Pancreas (tissue), 10 donors: ENCODE data around the gene CCDC40. TPM values are rescaled to one million over a fixed set of nuclear protein-coding genes. Genes with fewer than 3 reads are reported as not detected.

ENCODE experiments used
- ATAC-seq, 4 donors: fragments of 200-7000 bp; cut with Tn5 transposase; one replicate each; pipeline versions ENCODE4 v1.8.0 to v1.9.1; 2020; ENCODE audit warnings: mild to moderate bottlenecking in 4 of 4, moderate library complexity in 4 of 4
- DNase-seq, 6 donors: peaks; one replicate each; pipeline ENCODE4 v3.0.0-alpha.2; 2020
- FAIRE-seq: peaks from 2 replicates; lab custom pipeline; 2012; peaks lifted over from hg19 to GRCh38; lab: Jason Lieb, UNC
- H3K27ac ChIP-seq, 4 donors: fragments of 200-600 bp; sonication (generic); 1 replicate in 3 of 4; 2 replicates in 1 of 4; pipeline versions ENCODE4 v1.5.0 to v1.8.0; 2020
- H3K27me3 ChIP-seq, 4 donors: fragments of 200-600 bp; one replicate each; pipeline ENCODE4 v1.8.0; 2021
- H3K36me3 ChIP-seq, 3 donors: fragments of 200-600 bp; sonication (generic) in 1 of 3; one replicate each; pipeline versions ENCODE4 v1.5.0 to v1.8.0; 2020 to 2021
- H3K4me1 ChIP-seq, 3 donors: fragments of 200-600 bp; one replicate each; pipeline ENCODE4 v1.8.0; 2021
- H3K4me3 ChIP-seq, 4 donors: fragments of 200-600 bp; sonication (generic) in 2 of 4; one replicate each; pipeline versions ENCODE4 v1.5.0 to v1.8.0; 2020 to 2021
- H3K9me3 ChIP-seq, 4 donors: fragments of 200-600 bp; one replicate each; pipeline ENCODE4 v1.8.0; 2021
- WGBS, 2 donors: extraction: QIAGEN DNeasy Blood & Tissue Kit; methylation state at CpG; one replicate each; pipeline ENCODE4 v1.1.7; 2013; 5-methylcytosine and 5-hydroxymethylcytosine counted together
- intact Hi-C, 3 donors: fragments of 100-400 bp; cut with DNase I; formaldehyde crosslinking; loops; one replicate each; pipeline versions ENCODE4 v1.11.1 to v1.14.2; 2022
- polyA plus RNA-seq, 2 donors: library from polyadenylated mRNA; stranded (reverse); fragments of 200-250 nt; gene quantifications; one replicate each; pipeline ENCODE4 v1.2.3, GENCODE V29; 2013
- total RNA-seq, 6 donors: library from RNA; stranded (reverse); fragmentation: NEBNext Ultra II Directional in 4 of 6; extraction: Animal tissue kit (Norgen Biotek cat#: 25700) in 4 of 6; gene quantifications; one replicate each; pipeline versions ENCODE4 v1.2.1 to v1.2.4, GENCODE V29; 2021 to 2023
- TF ChIP-seq, protein P1 (sequence below), 4 donors: fragments of 200-600 bp; sonication (generic) in 3 of 4; IDR thresholded peaks; one replicate each; pipeline versions ENCODE4 v1.5.0 to v1.8.0; 2021; ENCODE audit warnings: antibody characterized with exemption in 4 of 4
- donor health status: healthy with polysubstance abuse.
- donor health status: DM: no; HTN: no; CAD: no; lungs with moderate emphysema.
- donor health status: DM: no; HTN: no; CAD: no.
- donor health status: control.
- donor health status: control.
- donor health status: Bipolar disorder and iron deficiency.
- donor health status: DM: yes; HTN: yes; CAD: no.
- donor health status: DM: no; HTN: no; CAD: no.
- donor health status: DM: no; HTN: no; CAD: no.
- donor health status: DM: yes; HTN: yes; CAD: no.

Gene CCDC40
- total and polyA plus RNA-seq, 8 donors, result 1.9 to 12.3 (median 3.4) TPM

DNA sequence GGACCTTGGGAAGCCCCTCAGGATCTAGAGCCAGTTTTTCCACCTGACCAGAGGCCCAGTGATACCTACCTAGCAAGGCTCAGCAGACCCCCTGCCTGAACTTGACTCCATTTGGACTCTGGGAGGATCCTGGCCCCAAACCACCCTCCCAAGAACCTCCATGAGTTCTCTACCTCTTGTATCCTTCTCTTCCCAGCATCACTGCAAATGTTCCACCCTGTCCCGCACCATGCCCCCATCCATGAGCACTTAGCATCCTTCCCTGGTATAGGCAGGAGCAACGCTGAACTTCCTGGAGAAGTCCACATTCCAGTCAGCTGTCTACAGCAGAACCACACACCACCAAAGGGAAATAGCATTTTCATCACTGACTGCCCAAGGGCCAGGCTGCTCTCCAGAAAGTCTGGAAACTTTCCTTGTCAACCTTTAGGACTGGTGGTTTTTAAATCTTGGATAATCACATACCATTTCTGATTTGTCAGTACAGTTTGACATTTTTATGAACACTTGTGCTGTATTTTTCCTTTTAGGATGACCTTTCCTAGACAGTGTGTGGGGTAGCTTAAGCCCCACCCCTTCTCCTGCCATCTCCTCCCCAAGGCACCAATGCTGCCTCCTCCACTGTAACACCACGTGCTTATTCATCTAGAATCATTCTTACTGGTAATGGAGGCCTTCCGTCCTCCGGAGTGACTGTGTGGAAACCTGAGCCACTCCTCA, 96.6 kb downstream of the CCDC40 start:
- intact Hi-C loops, result no loop called here
- WGBS, 2 donors, result 90 to 95% methylated on average over 5 of the region's 5 CpGs
- H3K36me3 ChIP-seq, result peaks cover 4 to 43% (median 39%) of the 10 kb centered on the region in 3 donors
- H3K9me3 ChIP-seq, result no peaks in the 10 kb centered on the region
- ATAC-seq (peak in 1 of 4 donors; percentile 16), FAIRE-seq (no peak), DNase-seq (no peak)
- no peak overlapping the region for H3K27ac ChIP-seq
- no peak overlapping the region for H3K4me3 ChIP-seq
- H3K4me1 ChIP-seq, result peaks cover 7 to 12% (median 11%) of the 10 kb centered on the region in 3 donors
- H3K27me3 ChIP-seq, result no peaks in the 10 kb centered on the region
- TF ChIP-seq, protein P1, sequence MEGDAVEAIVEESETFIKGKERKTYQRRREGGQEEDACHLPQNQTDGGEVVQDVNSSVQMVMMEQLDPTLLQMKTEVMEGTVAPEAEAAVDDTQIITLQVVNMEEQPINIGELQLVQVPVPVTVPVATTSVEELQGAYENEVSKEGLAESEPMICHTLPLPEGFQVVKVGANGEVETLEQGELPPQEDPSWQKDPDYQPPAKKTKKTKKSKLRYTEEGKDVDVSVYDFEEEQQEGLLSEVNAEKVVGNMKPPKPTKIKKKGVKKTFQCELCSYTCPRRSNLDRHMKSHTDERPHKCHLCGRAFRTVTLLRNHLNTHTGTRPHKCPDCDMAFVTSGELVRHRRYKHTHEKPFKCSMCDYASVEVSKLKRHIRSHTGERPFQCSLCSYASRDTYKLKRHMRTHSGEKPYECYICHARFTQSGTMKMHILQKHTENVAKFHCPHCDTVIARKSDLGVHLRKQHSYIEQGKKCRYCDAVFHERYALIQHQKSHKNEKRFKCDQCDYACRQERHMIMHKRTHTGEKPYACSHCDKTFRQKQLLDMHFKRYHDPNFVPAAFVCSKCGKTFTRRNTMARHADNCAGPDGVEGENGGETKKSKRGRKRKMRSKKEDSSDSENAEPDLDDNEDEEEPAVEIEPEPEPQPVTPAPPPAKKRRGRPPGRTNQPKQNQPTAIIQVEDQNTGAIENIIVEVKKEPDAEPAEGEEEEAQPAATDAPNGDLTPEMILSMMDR (IDR thresholded peaks at IDR 0.05), result no peak

DNA sequence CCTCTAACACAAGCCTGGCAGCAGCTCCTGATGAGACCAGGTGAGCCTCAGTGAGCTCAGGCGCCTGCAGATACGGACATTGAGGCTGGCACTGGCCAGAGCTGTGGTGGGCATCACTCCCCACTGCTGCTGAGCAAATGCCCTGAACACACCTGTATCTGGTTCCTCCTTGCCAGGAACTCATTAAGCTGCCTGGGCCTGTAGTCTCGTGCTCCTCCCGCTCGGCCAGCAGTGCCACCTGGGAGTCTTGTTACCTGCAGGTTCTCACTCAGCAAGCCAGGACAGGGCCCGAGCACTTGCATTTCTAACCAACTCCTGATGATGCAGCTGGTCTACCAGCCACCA, 97.2 kb downstream of the CCDC40 start:
- peaks cover 7 to 12% (median 11%) of the 10 kb centered on the region in 3 donors for H3K4me1 ChIP-seq
- H3K9me3 ChIP-seq, result no peaks in the 10 kb centered on the region
- WGBS, 2 donors, result 94 to 97% methylated on average over 6 of the region's 6 CpGs
- H3K27me3 ChIP-seq, result no peaks in the 10 kb centered on the region
- DNase-seq, result no peak
- ATAC-seq, result peak in 1 of 4 donors; percentile 6
- H3K27ac ChIP-seq, result no peak overlapping the region
- intact Hi-C loops, result no loop called here
- no peak overlapping the region for H3K4me3 ChIP-seq
- TF ChIP-seq, protein P1 (IDR thresholded peaks at IDR 0.05), result no peak
- peaks cover 4 to 48% (median 45%) of the 10 kb centered on the region in 3 donors for H3K36me3 ChIP-seq
- FAIRE-seq, result no peak

DNA sequence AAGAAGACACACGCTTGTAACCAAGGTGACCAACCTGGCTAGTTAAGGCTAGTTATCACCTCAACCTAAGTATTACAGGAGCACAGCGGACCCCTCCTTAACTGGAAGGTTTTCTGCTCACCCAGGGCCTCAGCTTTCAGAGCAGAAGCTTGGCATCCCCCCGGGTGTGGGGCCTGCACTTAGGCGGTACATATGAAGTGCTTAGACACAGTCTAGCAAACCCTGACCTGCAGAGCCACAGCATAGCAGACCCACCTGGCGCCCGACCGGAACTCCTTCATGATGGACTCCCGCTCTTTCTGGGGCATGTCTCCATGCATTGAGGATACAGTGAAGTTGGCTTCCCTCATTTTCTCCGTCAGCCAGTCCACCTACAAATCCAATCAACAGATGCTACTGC, 100.7 kb downstream of the CCDC40 start:
- TF ChIP-seq, protein P1 (IDR thresholded peaks at IDR 0.05), result no peak
- Histone ChIP-seq H3K4me3 (no peak overlapping the region), H3K36me3 (peaks cover 4 to 80% (median 68%) of the 10 kb centered on the region in 3 donors), H3K4me1 (no peaks in the 10 kb centered on the region), H3K27me3 (no peaks in the 10 kb centered on the region), H3K9me3 (no peaks in the 10 kb centered on the region), H3K27ac (no peak overlapping the region)
- ATAC-seq, result no peak
- 92 to 95% methylated on average over 9 of the region's 9 CpGs for WGBS, 2 donors
- no peak for DNase-seq
- intact Hi-C loops, result no loop called here
- no peak for FAIRE-seq

DNA sequence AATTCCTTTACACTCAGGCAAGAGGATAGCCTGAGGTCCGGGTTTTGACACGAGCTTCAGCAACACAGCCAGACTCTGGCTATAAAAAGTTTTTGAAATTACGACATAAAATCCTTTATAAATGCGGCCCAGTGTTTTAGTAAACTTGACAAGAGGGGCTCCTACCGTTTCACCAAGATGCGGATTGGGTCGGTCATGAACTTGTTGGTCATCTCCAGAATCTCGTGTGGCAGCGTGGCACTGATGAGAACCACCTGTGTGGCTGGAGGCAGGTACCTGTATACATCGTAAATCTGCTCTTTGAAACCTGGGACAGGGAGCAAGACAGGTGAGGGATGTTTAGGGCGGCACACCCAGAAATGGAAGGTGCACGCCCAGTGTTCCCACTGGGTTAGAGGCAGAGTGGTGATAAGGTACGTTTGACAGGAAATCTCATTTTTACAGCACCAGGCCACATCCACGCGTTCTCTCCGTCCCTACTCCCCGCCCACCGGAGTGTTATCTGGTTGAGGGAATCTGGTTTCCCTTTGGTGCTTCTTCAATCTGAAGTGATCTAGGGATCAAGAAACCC, 102.5 kb downstream of the CCDC40 start:
- Histone ChIP-seq H3K27me3 (no peaks in the 10 kb centered on the region), H3K4me3 (no peak overlapping the region), H3K4me1 (no peaks in the 10 kb centered on the region), H3K36me3 (peaks cover 7 to 97% (median 76%) of the 10 kb centered on the region in 3 donors), H3K27ac (no peak overlapping the region), H3K9me3 (no peaks in the 10 kb centered on the region)
- ATAC-seq (no peak), FAIRE-seq (no peak), DNase-seq (no peak)
- WGBS, 2 donors, result 90 to 92% methylated on average over 18 of the region's 18 CpGs
- intact Hi-C loops, result no loop called here
- TF ChIP-seq, protein P1 (IDR thresholded peaks at IDR 0.05), result no peak
